Astrocyte of the spinal cord (primary cell): Measurements from ENCODE around the gene CTNNA2.

Experiments
- DNase-seq: peaks from one replicate; pipeline ENCODE4 v3.0.0; 2011; ENCODE audit warnings: low read depth, low spot score
- H3K4me3 ChIP-seq: 2 replicates; pipeline ENCODE4 v1.5.1; 2011; ENCODE audit warnings: low read depth, mild to moderate bottlenecking, low read length, moderate library complexity
- in situ Hi-C: cut with HindIII; loops from 2 replicates; pipeline ENCODE4 v1.10.0; 2017; ENCODE audit warnings: low sequenced_read_pairs
- TF ChIP-seq, protein P1 (sequence below): IDR thresholded peaks from 2 replicates; pipeline ENCODE4 v1.5.1; 2012; ENCODE audit warnings: low read depth, mild to moderate bottlenecking, low read length, inconsistent platforms

The CTNNA2 gene

GRCh38 chr2:80148906-80149305, 636.1 kb downstream of the CTNNA2 start:
- TF ChIP-seq, protein P1, sequence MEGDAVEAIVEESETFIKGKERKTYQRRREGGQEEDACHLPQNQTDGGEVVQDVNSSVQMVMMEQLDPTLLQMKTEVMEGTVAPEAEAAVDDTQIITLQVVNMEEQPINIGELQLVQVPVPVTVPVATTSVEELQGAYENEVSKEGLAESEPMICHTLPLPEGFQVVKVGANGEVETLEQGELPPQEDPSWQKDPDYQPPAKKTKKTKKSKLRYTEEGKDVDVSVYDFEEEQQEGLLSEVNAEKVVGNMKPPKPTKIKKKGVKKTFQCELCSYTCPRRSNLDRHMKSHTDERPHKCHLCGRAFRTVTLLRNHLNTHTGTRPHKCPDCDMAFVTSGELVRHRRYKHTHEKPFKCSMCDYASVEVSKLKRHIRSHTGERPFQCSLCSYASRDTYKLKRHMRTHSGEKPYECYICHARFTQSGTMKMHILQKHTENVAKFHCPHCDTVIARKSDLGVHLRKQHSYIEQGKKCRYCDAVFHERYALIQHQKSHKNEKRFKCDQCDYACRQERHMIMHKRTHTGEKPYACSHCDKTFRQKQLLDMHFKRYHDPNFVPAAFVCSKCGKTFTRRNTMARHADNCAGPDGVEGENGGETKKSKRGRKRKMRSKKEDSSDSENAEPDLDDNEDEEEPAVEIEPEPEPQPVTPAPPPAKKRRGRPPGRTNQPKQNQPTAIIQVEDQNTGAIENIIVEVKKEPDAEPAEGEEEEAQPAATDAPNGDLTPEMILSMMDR, result no peak
- in situ Hi-C loops, result no loop called here
- no peak overlapping the region for H3K4me3 ChIP-seq
- DNase-seq, result no peak

DNA sequence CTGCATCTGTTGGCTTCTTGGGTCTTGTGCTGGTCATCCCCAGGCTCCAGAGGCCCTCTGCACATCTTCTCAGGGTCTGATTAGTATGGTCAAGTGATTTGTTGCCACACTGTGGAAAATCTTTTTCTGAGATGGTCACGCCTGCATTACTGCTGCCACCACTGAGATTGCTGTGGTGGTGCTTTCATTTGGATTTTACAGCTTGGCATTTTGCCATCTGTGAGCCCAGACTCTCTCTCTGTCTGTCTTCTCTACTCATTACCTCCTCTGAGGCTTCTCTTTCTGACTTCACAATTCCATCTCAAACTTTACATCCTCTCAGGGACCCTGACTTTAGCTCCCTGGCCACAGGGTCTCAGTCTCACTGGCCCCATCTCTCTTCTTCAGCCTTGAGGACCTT, 637.1 kb downstream of the CTNNA2 start:
- in situ Hi-C loops, result no loop called here
- no peak for DNase-seq
- H3K4me3 ChIP-seq, result no peak overlapping the region
- TF ChIP-seq, protein P1, result no peak

DNA sequence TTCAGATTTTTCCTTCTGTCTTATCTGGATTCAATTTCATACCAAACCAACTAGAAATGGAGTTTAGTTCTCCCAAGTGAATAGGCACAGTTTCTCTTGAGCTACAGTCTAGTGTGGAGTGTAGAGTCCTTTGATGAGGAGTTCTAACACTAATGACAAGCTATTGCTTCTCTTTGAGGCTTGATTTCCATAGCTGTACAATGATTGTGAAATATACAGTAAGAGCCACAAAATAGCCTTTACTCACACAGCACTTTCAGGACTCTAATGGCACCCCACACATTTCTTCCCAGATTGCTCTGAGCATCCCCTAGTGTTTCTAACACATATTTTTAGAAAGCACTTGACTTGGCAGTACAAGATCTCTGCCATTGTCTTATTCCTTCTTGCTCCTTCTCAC, 638.4 kb downstream of the CTNNA2 start:
- in situ Hi-C loops, result no loop called here
- no peak overlapping the region for H3K4me3 ChIP-seq
- no peak for DNase-seq
- TF ChIP-seq, protein P1, result no peak

GRCh38 chr2:80151651-80152050, 638.8 kb downstream of the CTNNA2 start:
- TF ChIP-seq, protein P1, result no peak
- in situ Hi-C loops, result no loop called here
- H3K4me3 ChIP-seq, result no peak overlapping the region
- DNase-seq, result no peak

- no peak for DNase-seq
- TF ChIP-seq, protein P1, result no peak
- no peak overlapping the region for H3K4me3 ChIP-seq
- in situ Hi-C loops, result no loop called here
Measured at GRCh38 chr2:80153151-80153550, 640.3 kb downstream of the CTNNA2 start.

DNA sequence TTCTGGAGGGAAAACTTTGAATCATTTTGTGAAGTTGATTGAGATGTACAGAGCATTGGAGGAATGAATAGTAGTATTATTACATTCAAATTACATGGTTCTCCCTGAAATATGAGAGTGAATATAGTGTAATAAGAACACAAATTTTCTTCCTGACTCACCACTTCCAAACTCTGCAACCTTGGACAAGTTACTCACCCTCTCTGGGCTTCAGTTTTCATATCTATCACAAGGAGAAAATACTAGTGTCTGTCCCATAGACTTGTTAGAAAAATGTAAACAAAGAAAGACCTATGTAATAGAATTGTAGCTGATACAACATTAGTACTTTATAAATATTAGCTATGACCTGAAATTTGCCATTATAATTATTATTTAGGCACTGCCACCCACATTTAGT, 640.9 kb downstream of the CTNNA2 start:
- TF ChIP-seq, protein P1, result no peak
- in situ Hi-C loops, result no loop called here

DNA sequence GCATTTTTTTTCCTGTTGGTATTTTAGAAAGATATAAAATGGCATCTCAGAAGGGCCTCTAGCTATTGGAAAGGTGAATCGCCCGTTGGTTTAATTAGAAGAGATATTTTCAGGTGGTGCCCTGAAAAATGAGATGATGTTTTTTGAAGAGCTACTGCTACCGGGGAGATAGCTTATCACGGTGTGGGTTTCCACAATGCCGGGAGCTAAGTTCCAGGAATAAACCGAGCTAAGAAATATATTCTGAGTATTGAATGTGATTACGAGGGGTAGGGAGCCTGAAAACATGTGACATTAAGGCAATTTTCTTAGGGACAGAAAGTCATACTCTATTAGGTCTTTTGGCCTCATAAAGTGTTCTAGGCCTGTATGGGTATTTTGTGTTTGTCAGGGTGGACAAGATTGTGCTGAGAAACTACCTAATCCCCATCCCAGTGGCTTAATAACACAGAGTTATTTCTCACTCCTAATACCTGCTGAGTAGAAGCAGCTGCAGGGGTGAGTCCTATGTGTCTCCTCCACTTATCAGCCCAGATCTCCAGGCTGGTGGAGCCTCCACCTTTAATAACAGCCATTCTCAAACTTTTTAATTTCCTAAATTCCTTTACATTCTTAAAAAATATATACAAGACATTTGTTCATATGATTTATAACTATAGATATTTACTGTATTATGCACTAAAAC, 641.5 kb downstream of the CTNNA2 start:
- in situ Hi-C loops, result no loop called here
- TF ChIP-seq, protein P1, result no peak
- no peak for DNase-seq
- H3K4me3 ChIP-seq, result no peak overlapping the region

More for the DNA sequence above, 640.9 kb downstream of the CTNNA2 start:
- H3K4me3 ChIP-seq, result no peak overlapping the region
- no peak for DNase-seq
